PC-9 (cell line): ENCODE data around the gene ASTN2. TPM values are rescaled to one million over a fixed set of nuclear protein-coding genes. Genes with fewer than 3 reads are reported as not detected.

Experiments
- BruUV-seq: library from RNA; stranded (reverse); fragments of 400-500 nt; replicated peaks from 2 replicates; lab custom pipeline; 2021; lab: Mats Ljungman, UMichigan
- CTCF ChIA-PET: fragments of 300-600 bp; sonication (Branson Sonifier 250); formaldehyde crosslinking; loops from one replicate; lab custom pipeline; 2022; ENCODE audit warnings: antibody characterized with exemption; lab: Charles Lee
- POLR2A ChIA-PET: fragments of 300-600 bp; sonication (Branson Sonifier 250); formaldehyde crosslinking; loops from one replicate; lab custom pipeline; 2022; ENCODE audit warnings: antibody characterized with exemption; ENCODE audit not compliant: unreplicated experiment; lab: Charles Lee
- DNase-seq, 2 experiments: peaks; one replicate each; pipeline versions ENCODE4 v3.0.0 to v3.0.0-alpha.2; 2015 to 2022; ENCODE audit warnings: mixed read lengths in 1 of 2
- H2AFZ ChIP-seq: fragments of 200-600 bp; sonication (generic); 2 replicates; pipeline ENCODE4 v1.8.1; 2017; ENCODE audit warnings: antibody characterized with exemption
- H3F3A ChIP-seq: fragments of 200-600 bp; sonication (generic); 2 replicates; pipeline ENCODE4 v1.8.1; 2017; ENCODE audit warnings: antibody characterized with exemption, mild to moderate bottlenecking, low read depth; ENCODE audit not compliant: insufficient read depth
- H3K27ac ChIP-seq: fragments of 200-600 bp; sonication (generic); 2 replicates; pipeline ENCODE4 v1.6.1; 2016; ENCODE audit warnings: mixed run types
- H3K27me3 ChIP-seq: fragments of 200-600 bp; sonication (generic); 2 replicates; pipeline ENCODE4 v1.6.1; 2016; ENCODE audit warnings: low read depth, mixed run types; ENCODE audit not compliant: insufficient read depth
- H3K36me3 ChIP-seq: fragments of 200-600 bp; sonication (generic); 2 replicates; pipeline ENCODE4 v1.6.1; 2016; ENCODE audit warnings: low read depth, mixed run types
- H3K4me1 ChIP-seq: fragments of 200-600 bp; sonication (generic); replicated peaks from 2 replicates; pipeline ENCODE4 v1.6.1; 2016; ENCODE audit warnings: mixed run types; ENCODE audit not compliant: insufficient read depth
- H3K4me2 ChIP-seq: fragments of 200-600 bp; sonication (generic); 2 replicates; pipeline ENCODE4 v1.6.1; 2017; ENCODE audit warnings: mixed run types
- H3K4me3 ChIP-seq: fragments of 200-600 bp; sonication (generic); 2 replicates; pipeline ENCODE4 v1.6.1; 2016; ENCODE audit warnings: mixed run types
- H3K79me2 ChIP-seq: fragments of 200-600 bp; sonication (generic); 2 replicates; pipeline ENCODE4 v1.6.1; 2017; ENCODE audit warnings: low read depth, mixed run types
- H3K9me2 ChIP-seq: fragments of 200-600 bp; sonication (generic); 2 replicates; pipeline ENCODE4 v1.8.1; 2017; ENCODE audit warnings: mild to moderate bottlenecking; ENCODE audit not compliant: insufficient read depth
- H3K9me3 ChIP-seq: fragments of 200-600 bp; sonication (generic); 2 replicates; pipeline ENCODE4 v1.8.1; 2016; ENCODE audit warnings: low read depth; ENCODE audit not compliant: insufficient read depth
- H4K20me1 ChIP-seq: fragments of 200-600 bp; sonication (generic); 2 replicates; pipeline ENCODE4 v1.8.1; 2017; ENCODE audit not compliant: insufficient read depth
- EZH2 ChIP-seq: fragments of 200-600 bp; sonication (generic); IDR thresholded peaks from 2 replicates; pipeline ENCODE4 v1.8.0; 2017; ENCODE audit warnings: antibody characterized with exemption, low read depth
- intact Hi-C: fragments of 100-400 bp; cut with micrococcal nuclease; formaldehyde crosslinking; loops from one replicate; pipeline ENCODE4 v1.10.0; 2022; ENCODE audit not compliant: unreplicated experiment
- total RNA-seq: library from RNA; stranded (reverse); gene quantifications from 2 replicates; pipeline ENCODE4 v1.2.3, GENCODE V29; 2021
- TF ChIP-seq, protein P1 (sequence below): fragments of 200-600 bp; sonication (generic); conservative IDR thresholded peaks from 2 replicates; pipeline ENCODE4 v1.6.1; 2017; ENCODE audit warnings: mixed run types, antibody characterized with exemption, mild to moderate bottlenecking, moderate library complexity

ASTN2 gene
- total RNA-seq, 1 experiment from 2014 or later = 6.2 TPM

GRCh38 chr9:116721411-116721810, 693.4 kb downstream of the ASTN2 start:
- ChIA-PET POLR2A (no interaction called here), CTCF (no interaction called here)
- Histone ChIP-seq H3K36me3 (no peaks in the 10 kb centered on the region), H3K4me3 (no peak overlapping the region), H3K79me2 (no peaks in the 10 kb centered on the region), H3K4me2 (no peak overlapping the region), H3K9me3 (no peaks in the 10 kb centered on the region), H3K9me2 (no peaks in the 10 kb centered on the region), H3K4me1 (no peaks in the 10 kb centered on the region), H2AFZ (no peak overlapping the region), H4K20me1 (no peaks in the 10 kb centered on the region), H3F3A (no peaks in the 10 kb centered on the region), H3K27me3 (peaks cover 16% of the 10 kb centered on the region), H3K27ac (no peak overlapping the region)
- TF ChIP-seq, protein P1, sequence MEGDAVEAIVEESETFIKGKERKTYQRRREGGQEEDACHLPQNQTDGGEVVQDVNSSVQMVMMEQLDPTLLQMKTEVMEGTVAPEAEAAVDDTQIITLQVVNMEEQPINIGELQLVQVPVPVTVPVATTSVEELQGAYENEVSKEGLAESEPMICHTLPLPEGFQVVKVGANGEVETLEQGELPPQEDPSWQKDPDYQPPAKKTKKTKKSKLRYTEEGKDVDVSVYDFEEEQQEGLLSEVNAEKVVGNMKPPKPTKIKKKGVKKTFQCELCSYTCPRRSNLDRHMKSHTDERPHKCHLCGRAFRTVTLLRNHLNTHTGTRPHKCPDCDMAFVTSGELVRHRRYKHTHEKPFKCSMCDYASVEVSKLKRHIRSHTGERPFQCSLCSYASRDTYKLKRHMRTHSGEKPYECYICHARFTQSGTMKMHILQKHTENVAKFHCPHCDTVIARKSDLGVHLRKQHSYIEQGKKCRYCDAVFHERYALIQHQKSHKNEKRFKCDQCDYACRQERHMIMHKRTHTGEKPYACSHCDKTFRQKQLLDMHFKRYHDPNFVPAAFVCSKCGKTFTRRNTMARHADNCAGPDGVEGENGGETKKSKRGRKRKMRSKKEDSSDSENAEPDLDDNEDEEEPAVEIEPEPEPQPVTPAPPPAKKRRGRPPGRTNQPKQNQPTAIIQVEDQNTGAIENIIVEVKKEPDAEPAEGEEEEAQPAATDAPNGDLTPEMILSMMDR = no peak
- no peak for TF ChIP-seq EZH2
- no peak for DNase-seq
- no TSS peak for BruUV-seq
- intact Hi-C loops = no loop called here

GRCh38 chr9:116720111-116720510, 694.7 kb downstream of the ASTN2 start:
- Histone ChIP-seq H3K4me1 (no peaks in the 10 kb centered on the region), H3K9me2 (no peaks in the 10 kb centered on the region), H3K4me2 (no peak overlapping the region), H3K36me3 (no peaks in the 10 kb centered on the region), H3K27ac (no peak overlapping the region), H3K4me3 (no peak overlapping the region), H4K20me1 (no peaks in the 10 kb centered on the region), H3K9me3 (no peaks in the 10 kb centered on the region), H3F3A (no peaks in the 10 kb centered on the region), H3K79me2 (no peaks in the 10 kb centered on the region), H2AFZ (no peak overlapping the region), H3K27me3 (peaks cover 14% of the 10 kb centered on the region)
- no TSS peak for BruUV-seq
- intact Hi-C loops = no loop called here
- no peak for DNase-seq
- CTCF ChIA-PET = no interaction called here
- TF ChIP-seq, protein P1 = no peak
- TF ChIP-seq EZH2 = no peak
- POLR2A ChIA-PET = no interaction called here

DNA sequence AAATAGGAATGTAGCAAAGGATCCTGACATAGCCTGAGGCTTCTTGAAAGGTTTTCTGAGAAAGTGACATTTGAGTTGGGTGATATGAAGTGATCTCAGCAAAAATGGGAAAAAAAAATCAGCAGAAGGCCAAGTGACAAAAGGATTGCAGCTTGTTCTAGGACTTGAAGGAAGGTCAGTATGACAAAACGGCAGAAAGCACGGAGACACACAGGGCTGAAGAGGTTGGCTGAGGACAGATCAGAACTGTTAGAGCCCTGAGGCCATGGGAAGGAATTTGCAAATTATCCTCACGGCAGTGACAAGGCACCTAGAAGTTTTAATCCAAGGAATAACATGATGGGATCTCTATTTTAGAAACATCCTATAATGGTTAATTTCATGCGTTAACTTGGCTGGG, 696.7 kb downstream of the ASTN2 start:
- no peak overlapping the region for H2AFZ ChIP-seq
- POLR2A ChIA-PET = no interaction called here

More for the DNA sequence above, 696.7 kb downstream of the ASTN2 start:
- intact Hi-C loops = no loop called here
- Histone ChIP-seq H3K4me2 (no peak overlapping the region), H3K79me2 (no peaks in the 10 kb centered on the region), H3K4me1 (no peaks in the 10 kb centered on the region), H3K4me3 (no peak overlapping the region), H3K9me3 (no peaks in the 10 kb centered on the region), H3K27ac (no peak overlapping the region), H3K27me3 (no peaks in the 10 kb centered on the region), H3K36me3 (no peaks in the 10 kb centered on the region), H3K9me2 (no peaks in the 10 kb centered on the region), H4K20me1 (no peaks in the 10 kb centered on the region), H3F3A (no peaks in the 10 kb centered on the region)
- no peak for DNase-seq
- no TSS peak for BruUV-seq
- TF ChIP-seq, protein P1 = no peak
- no peak for TF ChIP-seq EZH2
- CTCF ChIA-PET = no interaction called here
